Vagina (tissue), 2 donors: ENCODE measurements around the gene TOMM20.

Experiments
- CTCF ChIP-seq, 3 experiments: fragments of 450-650 bp in 2 of 3; fragments of 200-600 bp in 1 of 3; sonication (generic) in 1 of 3; IDR thresholded peaks; one replicate each; pipeline ENCODE4 v1.5.1; 2017 to 2019; ENCODE audit warnings: antibody characterized with exemption in 3 of 3, mild to moderate bottlenecking in 2 of 3, moderate library complexity in 2 of 3
- POLR2AphosphoS5 ChIP-seq, 2 donors: sonication (generic); formaldehyde crosslinking; IDR thresholded peaks; one replicate each; pipeline ENCODE4 v1.9.0; 2017; ENCODE audit warnings: antibody characterized with exemption in 2 of 2, mild to moderate bottlenecking in 2 of 2, low read depth in 1 of 2; ENCODE audit not compliant: insufficient read depth in 1 of 2

GRCh38 chr1:235088907-235089306 is 39.7 kb downstream of the TOMM20 start:
- TF ChIP-seq POLR2AphosphoS5 (IDR thresholded peaks at IDR 0.05; ENCODE audit: insufficient read depth in 1 of 2, low read depth in 1 of 2): no peak
- no peak for TF ChIP-seq CTCF (IDR thresholded peaks at IDR 0.05)
